ENCODE data around the gene TAF12. TPM values are rescaled to one million over a fixed set of nuclear protein-coding genes. Genes with fewer than 3 reads are reported as not detected.
"Not testable (repeated sequence)": the region's sequence is repeated elsewhere in the genome, so short reads cannot be mapped to it uniquely, and the experiment has no call there.

Gene TAF12
- total and polyA plus RNA-seq, 3 experiments from 2014 or later: 37.8 to 50.4 (median 39.0) TPM

- DNase-seq; H3K36me3 ChIP-seq (ENCODE audit: insufficient read depth, low read length); H3K9me3 Mint-ChIP-seq; POLR2A ChIA-PET; H3K4me3 ChIP-seq (ENCODE audit: low read length); H3K4me1 ChIP-seq (ENCODE audit: insufficient read depth, low read length); H3K27me3 Mint-ChIP-seq; H3K9me3 ChIP-seq (ENCODE audit: low read length); CTCF ChIA-PET; H3K27ac Mint-ChIP-seq; H3K27me3 ChIP-seq (ENCODE audit: insufficient read depth, low read length, poor library complexity, severe bottlenecking); H3K27ac ChIP-seq (ENCODE audit: low read depth, low read length); H3K36me3 Mint-ChIP-seq: not testable (repeated sequence)
- Mint-ChIP-seq H3K4me1 (peaks cover 0 to 11% (median 5%) of the 10 kb centered on the region in 3 donors), H3K4me3 (peak overlapping the region in 1 of 7 donors; percentile 26)
Observed at GRCh38 chr1:28593988-28594356, 48.9 kb downstream of the TAF12 start.

GRCh38 chr1:28592321-28593071, 50.4 kb downstream of the TAF12 start:
- Mint-ChIP-seq H3K9me3 (no peaks in the 10 kb centered on the region), H3K4me3 (peak overlapping the region; percentile 61 to 91 (median 79)), H3K36me3 (peaks cover 0 to 3% (median 0%) of the 10 kb centered on the region in 3 donors), H3K27me3 (peaks cover 5 to 8% of the 10 kb centered on the region in 2 donors), H3K27ac (peak overlapping the region in 2 of 8 donors; percentile 29 to 34), H3K4me1 (peaks cover 0 to 11% (median 5%) of the 10 kb centered on the region in 3 donors)
- peak in 1 of 5 donors; percentile 14 for DNase-seq
- CTCF ChIA-PET: no interaction called here
- Histone ChIP-seq H3K27me3 (ENCODE audit: insufficient read depth, low read length, poor library complexity, severe bottlenecking) (peaks cover 4% of the 10 kb centered on the region), H3K4me3 (ENCODE audit: low read length) (no peak overlapping the region), H3K4me1 (ENCODE audit: insufficient read depth, low read length) (no peaks in the 10 kb centered on the region), H3K27ac (ENCODE audit: low read depth, low read length) (no peak overlapping the region), H3K36me3 (ENCODE audit: insufficient read depth, low read length) (no peaks in the 10 kb centered on the region), H3K9me3 (ENCODE audit: low read length) (no peaks in the 10 kb centered on the region)
- POLR2A ChIA-PET: interaction anchor here (0.5 to 1.3 kb wide), 3 partner anchors 11 to 205 kb away, joined by 3 to 4 read pairs (median 3); no protein-coding TSS in a partner anchor

- Mint-ChIP-seq H3K27ac (peak within 1 kb of the TSS in 3 of 8 donors; percentile 23 to 34 (median 29)), H3K4me1 (peaks cover 0 to 11% (median 5%) of the 10 kb centered on the region in 3 donors), H3K9me3 (no peaks in the 10 kb centered on the region), H3K27me3 (peaks cover 5 to 8% of the 10 kb centered on the region in 2 donors), H3K4me3 (peak within 1 kb of the TSS; percentile 61 to 91 (median 79)), H3K36me3 (peaks cover 0 to 3% (median 0%) of the 10 kb centered on the region in 3 donors)
- DNase-seq: no peak
- Histone ChIP-seq H3K9me3 (ENCODE audit: low read length) (no peaks in the 10 kb centered on the region), H3K4me1 (ENCODE audit: insufficient read depth, low read length) (no peaks in the 10 kb centered on the region), H3K27ac (ENCODE audit: low read depth, low read length) (no peak within 1 kb of the TSS), H3K27me3 (ENCODE audit: insufficient read depth, low read length, poor library complexity, severe bottlenecking) (peaks cover 4% of the 10 kb centered on the region), H3K36me3 (ENCODE audit: insufficient read depth, low read length) (no peaks in the 10 kb centered on the region), H3K4me3 (ENCODE audit: low read length) (no peak within 1 kb of the TSS)
- CTCF ChIA-PET: no interaction called here
- POLR2A ChIA-PET: interaction anchor here (1.3 kb wide), 1 partner anchor 10 kb away, joined by 4 read pairs; no protein-coding TSS in a partner anchor
Observed at GRCh38 chr1:28591708-28592320, 51.1 kb downstream of the TAF12 start, which contains the start of gene RAB42. Gene RAB42 (plus strand): TSS chr1:28592265. CDS start chr1:28592512, 247 bp downstream.

- POLR2A ChIA-PET: not testable (repeated sequence)
Observed at GRCh38 chr1:28586585-28587391, 56.1 kb downstream of the TAF12 start.

GRCh38 chr1:28582248-28582615, 60.6 kb downstream of the TAF12 start:
- peak overlapping the region; percentile 89 for H3K27ac ChIP-seq (ENCODE audit: low read depth, low read length)
- ChIA-PET CTCF (interaction anchor here (0.9 to 3.6 kb wide), 15 partner anchors 29 to 346 kb away, joined by 3 to 16 read pairs (median 7); partner anchors contain the start of genes ATP5IF1, GMEB1, RCC1 and RNU11), POLR2A (interaction anchor here (0.5 to 3.9 kb wide), 31 partner anchors 8 to 809 kb away, joined by 3 to 59 read pairs (median 6); partner anchors contain the start of genes ATP5IF1, GMEB1, MED18 and RAB42)
- peaks cover 31% of the 10 kb centered on the region for H3K4me1 ChIP-seq (ENCODE audit: insufficient read depth, low read length)
- H3K9me3 Mint-ChIP-seq: no peaks in the 10 kb centered on the region
- DNase-seq: no peak
- peaks cover 28% of the 10 kb centered on the region for H3K36me3 ChIP-seq (ENCODE audit: insufficient read depth, low read length)
- no peaks in the 10 kb centered on the region for H3K9me3 ChIP-seq (ENCODE audit: low read length)
- H3K27me3 Mint-ChIP-seq: peaks cover 0 to 2% of the 10 kb centered on the region in 2 donors
- peak overlapping the region; percentile 84 to 98 (median 93) for H3K27ac Mint-ChIP-seq
- peak overlapping the region; percentile 87 for H3K4me3 ChIP-seq (ENCODE audit: low read length)
- H3K27me3 ChIP-seq (ENCODE audit: insufficient read depth, low read length, poor library complexity, severe bottlenecking): no peaks in the 10 kb centered on the region
- peaks cover 7 to 47% (median 9%) of the 10 kb centered on the region in 3 donors for H3K36me3 Mint-ChIP-seq
- H3K4me3 Mint-ChIP-seq: peak overlapping the region; percentile 93 to 99 (median 98)
- peaks cover 36 to 52% (median 48%) of the 10 kb centered on the region in 3 donors for H3K4me1 Mint-ChIP-seq

More at GRCh38 chr1:28586585-28587391, 56.1 kb downstream of the TAF12 start:
- H3K9me3 ChIP-seq (ENCODE audit: low read length); H3K27me3 Mint-ChIP-seq; H3K27ac ChIP-seq (ENCODE audit: low read depth, low read length); H3K4me3 Mint-ChIP-seq; H3K4me3 ChIP-seq (ENCODE audit: low read length); H3K36me3 ChIP-seq (ENCODE audit: insufficient read depth, low read length); DNase-seq; H3K4me1 ChIP-seq (ENCODE audit: insufficient read depth, low read length); CTCF ChIA-PET; H3K9me3 Mint-ChIP-seq; H3K27ac Mint-ChIP-seq; H3K36me3 Mint-ChIP-seq; H3K27me3 ChIP-seq (ENCODE audit: insufficient read depth, low read length, poor library complexity, severe bottlenecking): not testable (repeated sequence)
- peaks cover 9 to 14% (median 13%) of the 10 kb centered on the region in 3 donors for H3K4me1 Mint-ChIP-seq

GRCh38 chr1:28581531-28582247, 61.2 kb downstream of the TAF12 start:
- peaks cover 31% of the 10 kb centered on the region for H3K4me1 ChIP-seq (ENCODE audit: insufficient read depth, low read length)
- peaks cover 36 to 55% (median 52%) of the 10 kb centered on the region in 3 donors for H3K4me1 Mint-ChIP-seq
- ChIA-PET POLR2A (interaction anchor here (0.5 to 3.9 kb wide), 34 partner anchors 9 to 808 kb away, joined by 3 to 59 read pairs (median 6); partner anchors contain the start of genes ATP5IF1, GMEB1, MED18 and RAB42), CTCF (interaction anchor here (0.8 to 3.6 kb wide), 22 partner anchors 11 to 346 kb away, joined by 3 to 16 read pairs (median 7); partner anchors contain the start of genes ATP5IF1, GMEB1, RCC1 and RNU11)
- no peaks in the 10 kb centered on the region for H3K9me3 Mint-ChIP-seq
- peak overlapping the region; percentile 93 to 99 (median 98) for H3K4me3 Mint-ChIP-seq
- peak overlapping the region; percentile 84 to 98 (median 94) for H3K27ac Mint-ChIP-seq
- peaks cover 0 to 2% of the 10 kb centered on the region in 2 donors for H3K27me3 Mint-ChIP-seq
- no peaks in the 10 kb centered on the region for H3K9me3 ChIP-seq (ENCODE audit: low read length)
- H3K36me3 ChIP-seq (ENCODE audit: insufficient read depth, low read length): peaks cover 33% of the 10 kb centered on the region
- H3K27me3 ChIP-seq (ENCODE audit: insufficient read depth, low read length, poor library complexity, severe bottlenecking): no peaks in the 10 kb centered on the region
- DNase-seq: peak; percentile 86 to 95 (median 91)
- peak overlapping the region; percentile 87 for H3K4me3 ChIP-seq (ENCODE audit: low read length)
- H3K36me3 Mint-ChIP-seq: peaks cover 9 to 52% (median 9%) of the 10 kb centered on the region in 3 donors
- peak overlapping the region; percentile 89 for H3K27ac ChIP-seq (ENCODE audit: low read depth, low read length)
